ENCODE results near the gene E2F6.

The E2F6 gene

DNA sequence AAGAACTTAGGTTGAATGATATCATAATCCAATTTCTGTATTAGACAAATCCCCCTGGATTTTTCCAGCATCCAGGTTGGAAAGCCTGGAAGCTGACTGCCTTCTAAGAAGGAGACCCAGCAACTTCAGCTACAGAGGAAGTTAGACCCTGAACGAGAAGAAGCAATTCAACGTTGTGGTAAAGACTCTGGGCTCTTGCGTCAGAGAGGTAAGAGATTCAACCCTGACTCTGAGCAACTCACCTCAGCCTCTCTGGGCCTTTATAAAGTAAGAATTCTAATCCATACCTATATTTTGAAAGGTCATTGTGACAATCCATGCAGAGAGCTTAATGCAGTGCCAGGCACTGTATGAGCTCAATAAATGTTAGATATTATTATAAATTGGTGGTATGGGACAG, 9.7 kb downstream of the E2F6 start:
- no peak for DNase-seq (ENCODE audit: low spot score)

DNA sequence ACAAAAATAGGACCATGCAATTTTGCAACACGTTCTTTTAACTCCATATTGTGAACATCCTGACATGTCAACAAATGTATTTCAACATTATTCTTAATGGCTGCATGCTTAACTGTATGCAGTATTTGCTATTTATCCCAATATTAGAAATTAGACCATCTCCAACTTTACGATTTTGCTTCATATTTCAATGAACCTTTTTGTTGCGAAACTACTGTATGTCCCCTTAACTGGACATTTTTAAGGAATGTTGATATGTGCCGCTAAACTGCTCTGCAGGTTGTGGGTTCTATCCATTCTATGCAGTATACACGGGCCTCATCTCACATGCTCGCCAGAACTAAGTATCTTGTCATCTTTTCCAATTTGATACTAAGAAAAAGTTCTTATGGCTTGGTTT, 11.1 kb downstream of the E2F6 start:
- no peak for DNase-seq (ENCODE audit: low spot score)

GRCh38 chr2:11450791-11451190, 15.2 kb downstream of the E2F6 start:
- no peak for DNase-seq (ENCODE audit: low spot score)

DNA sequence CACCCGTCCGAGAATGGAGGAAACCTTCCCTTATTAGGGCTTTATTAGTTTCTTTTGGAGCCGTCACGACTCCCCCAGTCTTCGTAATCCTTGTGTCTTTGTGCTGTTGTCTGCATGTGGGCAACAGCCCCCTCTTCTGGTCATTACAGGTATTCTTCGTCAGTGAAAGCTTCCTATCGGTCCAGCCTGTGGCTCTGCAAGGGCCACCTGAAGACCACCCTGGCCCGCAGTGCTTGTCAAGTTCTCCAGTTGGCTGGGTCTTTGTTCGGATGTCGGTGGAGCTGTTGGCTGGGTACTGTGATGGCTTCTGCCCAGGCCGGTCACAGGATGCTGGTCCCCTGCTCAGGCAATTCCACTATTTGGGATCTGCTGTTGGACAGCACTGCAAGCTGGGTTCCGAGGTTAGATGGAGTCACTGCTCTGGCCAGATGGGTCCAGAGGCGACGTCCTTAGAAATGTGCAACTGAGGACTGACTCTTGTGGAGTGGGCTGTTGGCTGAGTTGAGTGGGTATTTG, 19.2 kb downstream of the E2F6 start:
- DNase-seq (ENCODE audit: low spot score), result peak; percentile 65

GRCh38 chr2:11444737-11445136, 21.2 kb downstream of the E2F6 start:
- DNase-seq (ENCODE audit: low spot score), result no peak

DNA sequence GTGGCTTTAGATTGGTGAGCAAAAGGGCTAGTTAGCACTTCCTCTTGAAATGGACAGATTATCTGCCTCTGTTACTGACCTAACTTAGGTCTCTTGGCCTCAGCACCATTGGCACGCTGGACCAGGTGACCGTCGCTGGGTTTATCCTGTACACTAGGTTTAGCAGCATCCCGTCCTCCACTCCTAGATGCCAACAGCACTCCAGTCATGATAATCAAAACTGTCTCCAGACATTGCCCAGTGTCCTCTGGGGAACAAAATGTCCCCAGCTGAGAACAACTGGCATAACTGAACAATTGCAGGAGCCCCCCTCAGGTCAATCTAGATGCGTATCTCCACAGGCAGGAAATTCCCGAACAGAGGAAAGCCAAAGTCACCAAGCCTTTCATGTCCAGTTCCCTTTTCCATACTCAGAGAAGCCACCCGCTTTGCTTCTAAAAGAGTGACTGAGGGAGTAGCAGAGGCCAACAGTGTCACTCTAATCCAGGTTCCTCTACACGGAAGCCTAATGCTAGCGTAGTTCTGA, 27.3 kb downstream of the E2F6 start:
- DNase-seq (ENCODE audit: low spot score), result no peak

GRCh38 chr2:11437602-11438001, 28.4 kb downstream of the E2F6 start:
- DNase-seq (ENCODE audit: low spot score), result no peak

- no peak for DNase-seq (ENCODE audit: low spot score)
Measured at GRCh38 chr2:11435036-11435435, 30.9 kb downstream of the E2F6 start.

DNA sequence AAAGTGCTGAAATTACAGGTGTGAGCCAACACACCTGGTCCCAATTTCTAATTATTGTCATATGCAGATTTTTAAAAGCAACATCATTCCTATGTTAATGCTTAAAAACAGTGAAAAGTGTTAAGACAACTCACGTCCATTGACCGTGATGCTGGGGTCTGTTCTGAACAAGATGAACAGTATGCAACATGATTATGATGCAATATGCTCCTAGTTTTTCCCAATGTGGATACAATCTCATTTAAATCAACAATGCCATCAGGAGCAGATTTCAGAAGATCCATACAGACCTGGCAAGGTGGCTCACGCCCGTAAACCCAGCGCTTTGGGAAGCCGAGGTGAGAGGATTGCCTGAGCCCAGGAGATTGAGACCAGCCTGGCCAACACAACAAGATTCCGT, 31.5 kb downstream of the E2F6 start:
- no peak for DNase-seq (ENCODE audit: low spot score)

GRCh38 chr2:11433822-11434221, 32.1 kb downstream of the E2F6 start:
- DNase-seq (ENCODE audit: low spot score), result no peak

- no peak for DNase-seq (ENCODE audit: low spot score)
Measured at GRCh38 chr2:11430729-11431128, 35.2 kb downstream of the E2F6 start.

- DNase-seq (ENCODE audit: low spot score), result no peak
Measured at GRCh38 chr2:11427224-11427623, 38.7 kb downstream of the E2F6 start.

GRCh38 chr2:11422901-11423435, 43.0 kb downstream of the E2F6 start:
- no peak for DNase-seq (ENCODE audit: low spot score)

GRCh38 chr2:11422491-11422865, 43.5 kb downstream of the E2F6 start:
- no peak for DNase-seq (ENCODE audit: low spot score)

DNA sequence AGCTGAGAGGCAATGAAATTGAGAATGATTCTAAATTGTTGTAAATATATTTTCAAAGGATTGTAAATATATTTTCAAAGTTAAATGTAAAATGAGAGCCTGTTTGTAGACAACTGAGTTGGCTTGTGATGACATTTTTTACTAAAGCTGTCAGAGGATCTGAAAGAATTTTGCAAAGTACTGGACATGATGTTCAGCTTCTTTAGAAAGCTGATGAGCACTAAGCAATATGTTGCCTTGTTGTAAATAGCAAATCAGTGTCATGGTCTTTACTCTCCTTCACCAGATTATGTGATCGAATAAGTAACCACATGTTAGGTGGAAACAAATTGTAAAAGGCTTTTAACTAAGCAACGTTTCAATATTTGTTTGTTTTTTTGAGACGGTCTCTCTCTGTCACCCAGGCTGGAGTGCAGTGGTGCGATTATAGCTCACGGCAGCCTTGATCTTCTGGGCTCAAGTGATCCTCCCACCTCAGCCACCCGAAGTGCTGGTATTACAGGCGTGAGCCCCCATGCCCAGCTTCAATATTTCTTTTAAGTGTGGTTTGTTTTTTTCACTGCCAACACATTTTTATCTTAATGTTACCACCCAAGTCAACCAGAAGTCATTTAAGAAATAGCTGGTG, 44.0 kb downstream of the E2F6 start:
- DNase-seq (ENCODE audit: low spot score), result no peak

DNA sequence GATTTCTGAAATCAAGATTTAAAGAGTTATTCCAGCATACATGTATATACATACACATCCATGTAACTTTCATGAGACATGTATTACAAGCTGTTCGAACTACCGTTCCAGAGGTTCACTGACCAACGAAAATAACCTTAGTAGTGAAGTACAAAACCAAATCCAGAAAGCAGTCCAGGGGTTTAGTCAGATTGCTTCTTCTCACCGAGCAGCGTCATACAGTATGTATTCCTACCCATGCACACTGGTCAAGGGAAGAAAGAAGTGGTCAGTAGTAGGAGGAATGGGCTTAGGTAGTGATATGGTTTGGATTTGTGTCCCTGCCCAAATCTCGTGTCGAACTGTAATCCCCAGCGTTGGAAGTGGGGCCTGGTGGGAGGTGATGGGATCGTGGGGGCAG, 45.3 kb downstream of the E2F6 start:
- no peak for DNase-seq (ENCODE audit: low spot score)

DNA sequence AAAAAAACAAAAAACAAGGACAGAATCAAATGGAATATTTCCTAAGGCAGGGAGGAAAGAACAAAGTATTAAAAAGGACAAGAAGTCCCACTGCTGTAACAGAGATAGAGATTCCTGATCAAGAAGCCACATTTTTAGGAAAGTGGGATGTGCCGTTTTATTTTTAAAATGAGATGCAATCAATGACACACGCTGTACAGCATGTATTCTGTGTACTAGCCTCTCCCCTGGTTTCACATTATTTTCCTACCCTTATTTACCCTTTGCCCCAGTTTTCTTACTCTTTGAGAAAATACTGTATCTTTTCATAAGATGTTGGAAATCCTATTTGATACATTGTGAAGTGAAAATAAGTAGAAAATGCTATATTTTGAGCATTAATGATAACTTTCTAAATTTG, 45.8 kb downstream of the E2F6 start:
- no peak for DNase-seq (ENCODE audit: low spot score)

DNA sequence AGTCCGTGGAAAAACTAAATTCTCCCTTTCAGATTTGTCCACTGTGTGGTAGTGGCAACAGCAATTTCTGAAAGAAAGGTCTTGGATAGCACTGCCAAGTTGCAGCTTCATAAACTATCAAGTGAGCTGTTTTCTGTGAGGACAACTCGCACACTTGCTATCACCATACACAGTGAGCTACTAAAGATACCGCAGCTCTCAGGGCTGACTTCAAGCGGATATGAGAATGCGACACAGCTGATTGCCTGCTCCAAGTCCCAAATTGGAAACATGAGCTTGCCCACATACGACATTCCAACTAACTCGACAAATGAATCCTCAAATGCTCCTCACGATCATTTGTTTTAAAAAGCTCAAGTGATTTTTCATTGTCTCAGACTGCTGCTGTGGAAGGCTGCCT, 46.2 kb downstream of the E2F6 start:
- DNase-seq (ENCODE audit: low spot score), result no peak

- no peak for DNase-seq (ENCODE audit: low spot score)
Measured at GRCh38 chr2:11417946-11418585, 47.9 kb downstream of the E2F6 start.

DNA sequence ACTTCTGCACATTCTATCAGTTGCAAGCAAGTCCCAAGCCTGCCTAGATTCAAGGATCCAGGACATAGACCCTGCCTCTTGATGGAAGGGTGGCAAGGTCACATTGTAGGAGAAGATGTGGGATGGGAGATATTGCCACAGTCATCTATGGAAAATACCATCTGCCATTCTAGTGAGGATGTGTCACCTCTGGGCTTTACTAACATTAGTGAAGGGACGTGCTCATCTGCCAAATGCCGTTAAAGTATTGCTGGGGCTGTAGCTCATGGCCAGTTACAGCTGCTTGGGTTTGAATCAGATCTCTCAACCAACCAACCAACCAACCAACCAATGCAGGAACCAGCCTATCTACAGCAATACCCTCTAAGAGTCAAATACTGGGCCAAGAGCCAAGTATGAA, 49.0 kb downstream of the E2F6 start:
- DNase-seq (ENCODE audit: low spot score), result no peak

GRCh38 chr2:11416186-11416585, 49.8 kb downstream of the E2F6 start:
- DNase-seq (ENCODE audit: low spot score), result no peak

GRCh38 chr2:11414372-11415124, 51.4 kb downstream of the E2F6 start:
- DNase-seq (ENCODE audit: low spot score), result no peak

GRCh38 chr2:11412449-11412810, 53.5 kb downstream of the E2F6 start:
- no peak for DNase-seq (ENCODE audit: low spot score)
